ENCODE data around the gene FARS2.

DNA sequence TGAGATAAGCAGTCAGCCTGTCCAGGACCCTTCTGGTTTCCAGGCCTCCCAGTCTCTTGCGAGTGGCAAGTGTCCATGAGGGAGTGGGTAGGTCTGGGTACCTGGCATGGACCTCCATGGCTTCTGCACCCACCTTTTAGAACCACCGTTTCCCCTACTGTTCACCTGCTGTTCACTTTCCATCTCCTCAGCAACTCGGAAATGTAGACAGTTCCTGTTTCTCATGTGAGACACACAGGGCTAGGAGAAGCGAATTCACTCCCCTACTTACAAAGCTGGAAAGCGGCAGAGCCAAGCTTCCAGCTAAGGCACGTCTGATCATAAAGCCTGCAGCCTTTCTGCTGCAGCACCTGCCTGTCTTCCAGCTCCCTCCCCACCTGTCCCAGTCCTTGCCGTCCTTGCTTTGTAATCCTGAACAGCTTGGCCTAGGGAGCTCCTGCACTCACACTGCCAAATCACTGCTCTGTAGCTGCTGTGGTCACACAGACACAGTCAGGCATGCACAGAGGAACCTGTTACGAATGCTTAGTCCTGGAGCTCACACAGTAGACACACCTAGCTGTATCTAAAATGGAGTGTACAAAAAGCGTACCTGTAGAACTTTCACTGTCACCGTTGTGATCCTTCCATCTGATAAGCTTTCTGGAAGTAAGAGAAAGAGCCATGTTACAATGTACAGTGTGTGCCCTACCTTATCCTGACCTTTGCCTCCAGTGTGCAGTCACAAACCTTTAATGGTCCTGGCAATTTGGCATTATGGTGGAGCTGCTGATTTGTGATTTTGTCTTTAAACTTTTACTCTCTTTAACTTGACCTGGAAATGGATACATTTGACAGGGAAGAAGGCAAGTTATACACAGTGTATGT lies 451.3 kb downstream of the FARS2 start:
- TF ChIP-seq, protein P1, sequence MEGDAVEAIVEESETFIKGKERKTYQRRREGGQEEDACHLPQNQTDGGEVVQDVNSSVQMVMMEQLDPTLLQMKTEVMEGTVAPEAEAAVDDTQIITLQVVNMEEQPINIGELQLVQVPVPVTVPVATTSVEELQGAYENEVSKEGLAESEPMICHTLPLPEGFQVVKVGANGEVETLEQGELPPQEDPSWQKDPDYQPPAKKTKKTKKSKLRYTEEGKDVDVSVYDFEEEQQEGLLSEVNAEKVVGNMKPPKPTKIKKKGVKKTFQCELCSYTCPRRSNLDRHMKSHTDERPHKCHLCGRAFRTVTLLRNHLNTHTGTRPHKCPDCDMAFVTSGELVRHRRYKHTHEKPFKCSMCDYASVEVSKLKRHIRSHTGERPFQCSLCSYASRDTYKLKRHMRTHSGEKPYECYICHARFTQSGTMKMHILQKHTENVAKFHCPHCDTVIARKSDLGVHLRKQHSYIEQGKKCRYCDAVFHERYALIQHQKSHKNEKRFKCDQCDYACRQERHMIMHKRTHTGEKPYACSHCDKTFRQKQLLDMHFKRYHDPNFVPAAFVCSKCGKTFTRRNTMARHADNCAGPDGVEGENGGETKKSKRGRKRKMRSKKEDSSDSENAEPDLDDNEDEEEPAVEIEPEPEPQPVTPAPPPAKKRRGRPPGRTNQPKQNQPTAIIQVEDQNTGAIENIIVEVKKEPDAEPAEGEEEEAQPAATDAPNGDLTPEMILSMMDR (IDR thresholded peaks at IDR 0.05) = no peak
- no peak for TF ChIP-seq POLR2A (IDR thresholded peaks at IDR 0.05)
